PC-9 (cell line): ENCODE measurements around the gene KRTAP10-5. TPM values are rescaled to one million over a fixed set of nuclear protein-coding genes. Genes with fewer than 3 reads are reported as not detected.

Source experiments
- BruUV-seq: library from RNA; stranded (reverse); fragments of 400-500 nt; replicated peaks from 2 replicates; lab custom pipeline; 2021; lab: Mats Ljungman, UMichigan
- CTCF ChIA-PET: fragments of 300-600 bp; sonication (Branson Sonifier 250); formaldehyde crosslinking; loops from one replicate; lab custom pipeline; 2022; ENCODE audit warnings: antibody characterized with exemption; lab: Charles Lee
- POLR2A ChIA-PET: fragments of 300-600 bp; sonication (Branson Sonifier 250); formaldehyde crosslinking; loops from one replicate; lab custom pipeline; 2022; ENCODE audit warnings: antibody characterized with exemption; ENCODE audit not compliant: unreplicated experiment; lab: Charles Lee
- DNase-seq, 2 experiments: peaks; one replicate each; pipeline versions ENCODE4 v3.0.0 to v3.0.0-alpha.2; 2015 to 2022; ENCODE audit warnings: mixed read lengths in 1 of 2
- H2AFZ ChIP-seq: fragments of 200-600 bp; sonication (generic); 2 replicates; pipeline ENCODE4 v1.8.1; 2017; ENCODE audit warnings: antibody characterized with exemption
- H3F3A ChIP-seq: fragments of 200-600 bp; sonication (generic); 2 replicates; pipeline ENCODE4 v1.8.1; 2017; ENCODE audit warnings: antibody characterized with exemption, mild to moderate bottlenecking, low read depth; ENCODE audit not compliant: insufficient read depth
- H3K27ac ChIP-seq: fragments of 200-600 bp; sonication (generic); 2 replicates; pipeline ENCODE4 v1.6.1; 2016; ENCODE audit warnings: mixed run types
- H3K27me3 ChIP-seq: fragments of 200-600 bp; sonication (generic); 2 replicates; pipeline ENCODE4 v1.6.1; 2016; ENCODE audit warnings: low read depth, mixed run types; ENCODE audit not compliant: insufficient read depth
- H3K36me3 ChIP-seq: fragments of 200-600 bp; sonication (generic); 2 replicates; pipeline ENCODE4 v1.6.1; 2016; ENCODE audit warnings: low read depth, mixed run types
- H3K4me1 ChIP-seq: fragments of 200-600 bp; sonication (generic); replicated peaks from 2 replicates; pipeline ENCODE4 v1.6.1; 2016; ENCODE audit warnings: mixed run types; ENCODE audit not compliant: insufficient read depth
- H3K4me2 ChIP-seq: fragments of 200-600 bp; sonication (generic); 2 replicates; pipeline ENCODE4 v1.6.1; 2017; ENCODE audit warnings: mixed run types
- H3K4me3 ChIP-seq: fragments of 200-600 bp; sonication (generic); 2 replicates; pipeline ENCODE4 v1.6.1; 2016; ENCODE audit warnings: mixed run types
- H3K79me2 ChIP-seq: fragments of 200-600 bp; sonication (generic); 2 replicates; pipeline ENCODE4 v1.6.1; 2017; ENCODE audit warnings: low read depth, mixed run types
- H3K9me2 ChIP-seq: fragments of 200-600 bp; sonication (generic); 2 replicates; pipeline ENCODE4 v1.8.1; 2017; ENCODE audit warnings: mild to moderate bottlenecking; ENCODE audit not compliant: insufficient read depth
- H3K9me3 ChIP-seq: fragments of 200-600 bp; sonication (generic); 2 replicates; pipeline ENCODE4 v1.8.1; 2016; ENCODE audit warnings: low read depth; ENCODE audit not compliant: insufficient read depth
- H4K20me1 ChIP-seq: fragments of 200-600 bp; sonication (generic); 2 replicates; pipeline ENCODE4 v1.8.1; 2017; ENCODE audit not compliant: insufficient read depth
- CTCF ChIP-seq: fragments of 200-600 bp; sonication (generic); conservative IDR thresholded peaks from 2 replicates; pipeline ENCODE4 v1.6.1; 2017; ENCODE audit warnings: mixed run types, antibody characterized with exemption, mild to moderate bottlenecking, moderate library complexity
- EZH2 ChIP-seq: fragments of 200-600 bp; sonication (generic); IDR thresholded peaks from 2 replicates; pipeline ENCODE4 v1.8.0; 2017; ENCODE audit warnings: antibody characterized with exemption, low read depth
- intact Hi-C: fragments of 100-400 bp; cut with micrococcal nuclease; formaldehyde crosslinking; loops from one replicate; pipeline ENCODE4 v1.10.0; 2022; ENCODE audit not compliant: unreplicated experiment
- total RNA-seq: library from RNA; stranded (reverse); gene quantifications from 2 replicates; pipeline ENCODE4 v1.2.3, GENCODE V29; 2021

The KRTAP10-5 gene
- total RNA-seq, 1 experiment from 2014 or later = not detected

- Histone ChIP-seq H3F3A (no peaks in the 10 kb centered on the region), H3K4me2 (no peak overlapping the region), H4K20me1 (no peaks in the 10 kb centered on the region), H3K4me1 (no peaks in the 10 kb centered on the region), H3K27ac (no peak overlapping the region), H2AFZ (no peak overlapping the region), H3K36me3 (no peaks in the 10 kb centered on the region), H3K9me2 (no peaks in the 10 kb centered on the region), H3K79me2 (no peaks in the 10 kb centered on the region), H3K9me3 (no peaks in the 10 kb centered on the region), H3K27me3 (peaks cover 29% of the 10 kb centered on the region), H3K4me3 (no peak overlapping the region)
- no peak for DNase-seq
- POLR2A ChIA-PET = no interaction called here
- intact Hi-C loops = no loop called here
- TF ChIP-seq CTCF (no peak), EZH2 (no peak)
- BruUV-seq = no TSS peak
- CTCF ChIA-PET = no interaction called here
Measured at GRCh38 chr21:44579056-44579832, 1.2 kb downstream of the KRTAP10-5 start.

GRCh38 chr21:44578371-44579055 is 1.9 kb downstream of the KRTAP10-5 start:
- Histone ChIP-seq H3K4me2 (no peak overlapping the region), H3K4me3 (no peak overlapping the region), H3K27me3 (peaks cover 31% of the 10 kb centered on the region), H2AFZ (no peak overlapping the region), H3K27ac (no peak overlapping the region), H3K36me3 (no peaks in the 10 kb centered on the region), H3K9me2 (no peaks in the 10 kb centered on the region), H4K20me1 (no peaks in the 10 kb centered on the region), H3K4me1 (no peaks in the 10 kb centered on the region), H3F3A (no peaks in the 10 kb centered on the region), H3K79me2 (no peaks in the 10 kb centered on the region), H3K9me3 (no peaks in the 10 kb centered on the region)
- no TSS peak for BruUV-seq
- no peak for TF ChIP-seq EZH2
- no peak for TF ChIP-seq CTCF
- DNase-seq = no peak
- intact Hi-C loops = no loop called here
- POLR2A ChIA-PET = no interaction called here
- CTCF ChIA-PET = no interaction called here

GRCh38 chr21:44576025-44576420 is 4.4 kb downstream of the KRTAP10-5 start:
- ChIA-PET POLR2A (no interaction called here), CTCF (no interaction called here)
- H3K9me3 ChIP-seq = no peaks in the 10 kb centered on the region
- no peaks in the 10 kb centered on the region for H3K79me2 ChIP-seq
- H3K27me3 ChIP-seq = peaks cover 47% of the 10 kb centered on the region
- no peak overlapping the region for H3K4me3 ChIP-seq
- no peak overlapping the region for H3K27ac ChIP-seq
- intact Hi-C loops = no loop called here
- no TSS peak for BruUV-seq
- H2AFZ ChIP-seq = no peak overlapping the region
- H3K36me3 ChIP-seq = no peaks in the 10 kb centered on the region
- H3K9me2 ChIP-seq = no peaks in the 10 kb centered on the region
- H3F3A ChIP-seq = no peaks in the 10 kb centered on the region
- no peak for DNase-seq
- no peak overlapping the region for H3K4me2 ChIP-seq
- H3K4me1 ChIP-seq = no peaks in the 10 kb centered on the region
- TF ChIP-seq CTCF (no peak), EZH2 (no peak)
- no peaks in the 10 kb centered on the region for H4K20me1 ChIP-seq
